HG03432 (cell line): ENCODE measurements around the gene CNTN5.

Experiments used
- ATAC-seq: cut with Tn5 transposase; IDR thresholded peaks from one replicate; pipeline ENCODE4 v1.9.1; 2021; ENCODE audit warnings: mild to moderate bottlenecking, moderate library complexity; ENCODE audit not compliant: unreplicated experiment

Gene CNTN5

GRCh38 chr11:99887481-99887880 is 866.7 kb downstream of the CNTN5 start:
- ATAC-seq: no peak

GRCh38 chr11:99893811-99894210 is 873.1 kb downstream of the CNTN5 start:
- ATAC-seq: no peak

- no peak for ATAC-seq
Measured at GRCh38 chr11:99901175-99901574, 880.4 kb downstream of the CNTN5 start.

- no peak for ATAC-seq
Measured at GRCh38 chr11:99911116-99911515, 890.4 kb downstream of the CNTN5 start.

GRCh38 chr11:99916078-99916477 is 895.3 kb downstream of the CNTN5 start:
- no peak for ATAC-seq

GRCh38 chr11:99918761-99919160 is 898.0 kb downstream of the CNTN5 start:
- ATAC-seq: no peak

GRCh38 chr11:99920956-99921355 is 900.2 kb downstream of the CNTN5 start:
- no peak for ATAC-seq

GRCh38 chr11:99925968-99926367 is 905.2 kb downstream of the CNTN5 start:
- ATAC-seq: no peak

- no peak for ATAC-seq
Measured at GRCh38 chr11:99932684-99933083, 911.9 kb downstream of the CNTN5 start.

GRCh38 chr11:99934008-99934407 is 913.3 kb downstream of the CNTN5 start:
- no peak for ATAC-seq

- ATAC-seq: no peak
Measured at GRCh38 chr11:99937330-99937729, 916.6 kb downstream of the CNTN5 start.

- no peak for ATAC-seq
Measured at GRCh38 chr11:99952816-99953215, 932.1 kb downstream of the CNTN5 start.

GRCh38 chr11:99960536-99960935 is 939.8 kb downstream of the CNTN5 start:
- ATAC-seq: no peak

- ATAC-seq: no peak
Measured at GRCh38 chr11:99968336-99968735, 947.6 kb downstream of the CNTN5 start.

- no peak for ATAC-seq
Measured at GRCh38 chr11:99973993-99974392, 953.2 kb downstream of the CNTN5 start.

- ATAC-seq: no peak
Measured at GRCh38 chr11:99979042-99979441, 958.3 kb downstream of the CNTN5 start.

- no peak for ATAC-seq
Measured at GRCh38 chr11:99987821-99988470, 967.2 kb downstream of the CNTN5 start.

- ATAC-seq: no peak
Measured at GRCh38 chr11:99988471-99988837, 967.7 kb downstream of the CNTN5 start.

- ATAC-seq: no peak
Measured at GRCh38 chr11:100003985-100004384, 983.2 kb downstream of the CNTN5 start.

GRCh38 chr11:100004541-100004940 is 983.8 kb downstream of the CNTN5 start:
- no peak for ATAC-seq

- ATAC-seq: no peak
Measured at GRCh38 chr11:100008417-100008816, 987.7 kb downstream of the CNTN5 start.

- ATAC-seq: no peak
Measured at GRCh38 chr11:100009728-100010127, 989.0 kb downstream of the CNTN5 start.

- ATAC-seq: no peak
Measured at GRCh38 chr11:100010393-100010792, 989.6 kb downstream of the CNTN5 start.
